ENCODE measurements around the gene KCP. TPM values are rescaled to one million over a fixed set of nuclear protein-coding genes. Genes with fewer than 3 reads are reported as not detected.

The KCP gene
- total RNA-seq, 1 experiment from 2014 or later, result 5.3 TPM

DNA sequence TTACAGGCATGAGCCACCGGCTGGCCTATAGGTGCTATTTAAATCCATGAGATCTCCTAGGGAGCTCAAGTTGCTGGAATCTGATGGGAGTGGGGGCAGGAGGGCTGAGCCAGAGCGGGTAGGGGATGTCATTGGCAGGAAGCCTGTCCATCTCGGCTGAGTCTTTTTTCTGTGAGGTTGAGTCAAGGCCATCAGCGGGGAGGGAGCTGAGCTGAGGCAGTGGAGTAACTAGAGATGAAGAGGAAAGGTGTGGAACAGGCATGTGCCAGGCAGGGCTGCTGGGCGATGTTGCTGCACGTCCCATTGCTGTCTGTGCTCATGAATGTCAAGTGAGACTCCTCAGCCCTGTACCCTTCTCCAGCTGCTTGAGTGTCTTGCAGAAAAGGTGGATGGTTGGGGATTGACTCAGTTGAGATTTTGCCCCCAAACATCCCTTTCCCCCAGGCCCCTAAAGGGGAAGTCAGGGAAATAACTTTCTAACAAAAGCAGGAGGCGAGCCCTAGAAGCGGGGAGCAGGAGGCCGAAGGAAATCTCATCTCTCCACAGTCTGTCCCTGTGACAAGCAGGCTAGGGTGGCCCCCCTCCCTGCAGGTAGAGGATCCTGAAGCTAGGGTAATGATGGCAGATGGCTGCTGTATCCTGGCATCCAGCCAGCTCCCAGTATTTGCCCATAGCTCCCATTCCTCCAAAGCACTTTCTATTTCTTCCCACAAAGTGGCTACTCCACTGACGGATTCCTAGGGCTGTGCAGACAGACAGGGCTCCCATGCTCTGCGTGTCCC is 42.5 kb downstream of the KCP start:
- Histone ChIP-seq H3K23ac (ENCODE audit: insufficient read length, low read depth, low read length) (no peak overlapping the region), H3K23me2 (ENCODE audit: insufficient read length, low read depth, low read length, poor library complexity, severe bottlenecking) (peaks cover 19% of the 10 kb centered on the region), H2BK120ac (ENCODE audit: low read depth, low read length, poor library complexity, severe bottlenecking) (no peak overlapping the region), H4K5ac (ENCODE audit: insufficient read length, low read depth, low read length) (no peak overlapping the region), H2BK15ac (ENCODE audit: low read depth, low read length) (no peak overlapping the region), H3K9me3 (ENCODE audit: control insufficient read depth, low read depth, low read length) (no peaks in the 10 kb centered on the region), H3K14ac (ENCODE audit: insufficient read depth, low read length) (no peak overlapping the region), H2AK5ac (ENCODE audit: insufficient read length, low read length) (no peak overlapping the region), H3K79me1 (ENCODE audit: insufficient read depth, low read depth, low read length, poor library complexity, severe bottlenecking) (no peaks in the 10 kb centered on the region), H3K18ac (ENCODE audit: insufficient read length, low read depth, low read length) (no peak overlapping the region), H3K79me2 (ENCODE audit: insufficient read depth, low read length) (no peaks in the 10 kb centered on the region; the same call in 1 of the 2 replicates), H3K4ac (ENCODE audit: low read depth, low read length) (no peak overlapping the region), H2BK20ac (ENCODE audit: low read depth, low read length, poor library complexity, severe bottlenecking) (no peak overlapping the region), H3T11ph (ENCODE audit: low read length) (no peak overlapping the region), H4K20me1 (ENCODE audit: control insufficient read depth, insufficient read depth, insufficient read length) (no peaks in the 10 kb centered on the region), H2BK5ac (ENCODE audit: insufficient read length, low read length) (no peak overlapping the region), H4K91ac (ENCODE audit: insufficient read length, low read depth, low read length) (no peak overlapping the region), H2AFZ (ENCODE audit: low read length) (no peak overlapping the region), H2BK12ac (ENCODE audit: insufficient read length, low read depth, low read length) (no peak overlapping the region), H3K4me2 (ENCODE audit: insufficient read depth, insufficient read length, low read length) (no peak overlapping the region), H3K56ac (ENCODE audit: insufficient read length, low read depth, low read length) (no peak overlapping the region), H3K27me3 (ENCODE audit: insufficient read depth, low read length) (peaks cover 11% of the 10 kb centered on the region; the same call in 1 of the 2 replicates), H3K4me1 (ENCODE audit: insufficient read depth, low read length) (0 out of 2 replicates have a peak, but pooled peaks cover 3% of the 10 kb centered on the region), H4K8ac (replicated peaks; ENCODE audit: insufficient read length, low read depth, low read length) (no peak overlapping the region), H3K27ac (ENCODE audit: insufficient read length, low read depth, low read length) (no peak overlapping the region), H3K9ac (ENCODE audit: extremely low read depth, insufficient read length, low read length) (no peak overlapping the region)
- TF ChIP-seq, protein P1, sequence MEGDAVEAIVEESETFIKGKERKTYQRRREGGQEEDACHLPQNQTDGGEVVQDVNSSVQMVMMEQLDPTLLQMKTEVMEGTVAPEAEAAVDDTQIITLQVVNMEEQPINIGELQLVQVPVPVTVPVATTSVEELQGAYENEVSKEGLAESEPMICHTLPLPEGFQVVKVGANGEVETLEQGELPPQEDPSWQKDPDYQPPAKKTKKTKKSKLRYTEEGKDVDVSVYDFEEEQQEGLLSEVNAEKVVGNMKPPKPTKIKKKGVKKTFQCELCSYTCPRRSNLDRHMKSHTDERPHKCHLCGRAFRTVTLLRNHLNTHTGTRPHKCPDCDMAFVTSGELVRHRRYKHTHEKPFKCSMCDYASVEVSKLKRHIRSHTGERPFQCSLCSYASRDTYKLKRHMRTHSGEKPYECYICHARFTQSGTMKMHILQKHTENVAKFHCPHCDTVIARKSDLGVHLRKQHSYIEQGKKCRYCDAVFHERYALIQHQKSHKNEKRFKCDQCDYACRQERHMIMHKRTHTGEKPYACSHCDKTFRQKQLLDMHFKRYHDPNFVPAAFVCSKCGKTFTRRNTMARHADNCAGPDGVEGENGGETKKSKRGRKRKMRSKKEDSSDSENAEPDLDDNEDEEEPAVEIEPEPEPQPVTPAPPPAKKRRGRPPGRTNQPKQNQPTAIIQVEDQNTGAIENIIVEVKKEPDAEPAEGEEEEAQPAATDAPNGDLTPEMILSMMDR (conservative IDR thresholded peaks at IDR 0.05), result no peak
- Mint-ChIP-seq H3K36me3 (ENCODE audit: insufficient read depth in 1 of 3, low read depth in 3 of 3) (peaks cover 12 to 18% (median 15%) of the 10 kb centered on the region in 3 experiments), H3K4me3 (peak overlapping the region; percentile 56 to 77; a peak in 4 of 5 replicates), H3K27ac (peak overlapping the region in 1 of 3 experiments; percentile 12; a peak in 1 of 7 replicates), H3K9me3 (no peaks in the 10 kb centered on the region; a peak in 1 of 5 replicates), H3K27me3 (ENCODE audit: low read depth) (peaks cover 52% of the 10 kb centered on the region), H3K4me1 (peaks cover 26 to 30% of the 10 kb centered on the region in 2 experiments)
- WGBS (ENCODE audit: extremely low coverage, insufficient read length, low lambda C conversion rate), result no CpG with 5 or more reads among the region's 11 CpGs
- peak; percentile 65 for DNase-seq
